Upper lobe of left lung (tissue), 4 donors: ENCODE data around the gene ARVCF.

Experiments used
- CTCF ChIP-seq, 6 experiments: fragments of 450-650 bp in 4 of 6; fragments of 200-600 bp in 2 of 6; sonication (generic) in 2 of 6; IDR thresholded peaks; one replicate each; pipeline ENCODE4 v1.5.1; 2016 to 2019; ENCODE audit warnings: antibody characterized with exemption in 6 of 6
- EP300 ChIP-seq, 4 donors: sonication (generic); formaldehyde crosslinking; IDR thresholded peaks; one replicate each; pipeline ENCODE4 v1.5.1; 2017; ENCODE audit warnings: antibody characterized with exemption in 4 of 4, control low read depth in 2 of 4
- POLR2A ChIP-seq, 4 donors: fragments of 450-650 bp; IDR thresholded peaks; one replicate each; pipeline ENCODE4 v1.5.1; 2016 to 2017; ENCODE audit warnings: antibody characterized with exemption in 4 of 4, mild to moderate bottlenecking in 2 of 4
- POLR2AphosphoS5 ChIP-seq, 2 donors: sonication (generic); formaldehyde crosslinking; IDR thresholded peaks; one replicate each; pipeline ENCODE4 v1.5.1; 2017; ENCODE audit warnings: antibody characterized with exemption in 2 of 2

- TF ChIP-seq CTCF (IDR thresholded peaks at IDR 0.05) (peak in 3 of 6 experiments; percentile 4 to 42 (median 21)), POLR2A (IDR thresholded peaks at IDR 0.05) (peak in 3 of 4 donors; percentile 89 to 98 (median 95)), EP300 (IDR thresholded peaks at IDR 0.05) (no peak), POLR2AphosphoS5 (IDR thresholded peaks at IDR 0.05) (peak; percentile 57 to 75)
Measured at GRCh38 chr22:20020533-20021195, 4.0 kb upstream of the ARVCF start, which contains the start of gene TANGO2.
